Heart right ventricle (tissue), 16 donors: ENCODE measurements around the gene FYN. TPM values are rescaled to one million over a fixed set of nuclear protein-coding genes. Genes with fewer than 3 reads are reported as not detected.

Experiments used
- ATAC-seq, 8 donors: fragments of 200-7000 bp; cut with Tn5 transposase; one replicate each; pipeline ENCODE4 v1.9.1; 2020; ENCODE audit warnings: mild to moderate bottlenecking in 8 of 8, moderate library complexity in 8 of 8, moderate number of reproducible peaks in 1 of 8
- DNase-seq, 2 donors: peaks; one replicate each; pipeline ENCODE4 v3.0.0-alpha.2; 2020
- H3K27ac ChIP-seq, 10 donors: fragments of 200-600 bp; sonication (generic) in 2 of 10; one replicate each; pipeline versions ENCODE4 v1.5.0 to v1.8.0; 2020 to 2022; ENCODE audit warnings: mild to moderate bottlenecking in 3 of 10
- H3K27me3 ChIP-seq, 7 donors: fragments of 200-600 bp; one replicate each; pipeline ENCODE4 v1.8.0; 2021 to 2022; ENCODE audit warnings: mild to moderate bottlenecking in 2 of 7
- H3K36me3 ChIP-seq, 9 donors: fragments of 200-600 bp; sonication (generic) in 1 of 9; one replicate each; pipeline versions ENCODE4 v1.5.0 to v1.8.0; 2020 to 2022; ENCODE audit warnings: mild to moderate bottlenecking in 2 of 9
- H3K4me1 ChIP-seq, 9 donors: fragments of 200-600 bp; sonication (generic) in 1 of 9; one replicate each; pipeline versions ENCODE4 v1.5.0 to v1.8.0; 2020 to 2022; ENCODE audit warnings: mild to moderate bottlenecking in 4 of 9
- H3K4me3 ChIP-seq, 10 donors: fragments of 200-600 bp; sonication (generic) in 2 of 10; one replicate each; pipeline versions ENCODE4 v1.5.0 to v1.8.0; 2020 to 2022; ENCODE audit warnings: mild to moderate bottlenecking in 7 of 10, moderate library complexity in 2 of 10
- H3K9me3 ChIP-seq, 11 donors: fragments of 200-600 bp in 10 of 11; sonication (generic) in 2 of 11; one replicate each; pipeline versions ENCODE4 v1.5.0 to v1.8.0; 2013 to 2022; ENCODE audit warnings: mild to moderate bottlenecking in 2 of 11, control low read depth in 1 of 11, moderate library complexity in 1 of 11
- CTCF ChIP-seq, 9 donors: fragments of 200-600 bp; sonication (generic) in 2 of 9; IDR thresholded peaks; one replicate each; pipeline versions ENCODE4 v1.5.0 to v1.8.0; 2021 to 2022; ENCODE audit warnings: antibody characterized with exemption in 9 of 9, mild to moderate bottlenecking in 5 of 9, moderate library complexity in 1 of 9
- WGBS, 2 donors: extraction: QIAGEN DNeasy Blood & Tissue Kit; methylation state at CpG; one replicate each; pipeline ENCODE4 v1.1.7; 2013; ENCODE audit warnings: inconsistent platforms in 1 of 2; 5-methylcytosine and 5-hydroxymethylcytosine counted together
- intact Hi-C, 10 donors: fragments of 100-400 bp; cut with DNase I; formaldehyde crosslinking; loops; one replicate each; pipeline versions ENCODE4 v1.11.1 to v1.14.2; 2022
- polyA plus RNA-seq, 2 donors: library from polyadenylated mRNA; stranded (reverse); fragments of 200-250 nt; gene quantifications; one replicate each; pipeline ENCODE4 v1.2.3, GENCODE V29; 2013
- total RNA-seq, 10 donors: library from RNA; stranded (reverse); fragmentation: NEBNext Ultra II Directional in 3 of 10; extraction: Animal tissue kit (Norgen Biotek cat#: 25700) in 3 of 10; gene quantifications; one replicate each; pipeline versions ENCODE4 v1.2.1 to v1.2.4, GENCODE V29; 2021 to 2023
- donor health status: Arrhythmogenic right ventricular cardiomyopathy.
- donor health status: ischemic (EF 13 %, LVEDD 7.1; RV severe dilation, severe dysfunction).
- donor health status: healthy with polysubstance abuse.
- donor health status: DM: no; HTN: yes; CAD: no.
- donor health status: DM: no; HTN: no; CAD: no.
- donor health status: ischemic (EF 25% LVEDD 6.9; RV normal size, moderate dysfunction).
- donor health status: ischemic (EF 25% LVEDD 5.7; RV mildly dilated, moderate dysfunction).
- donor health status: healthy.
- donor health status: DM: yes; HTN: yes; CAD: no.
- donor health status: Ischemic cardiomyopathy.
- donor health status: ischemic (EF 35%, LVEDD 5.7; RV mildly dilated, moderate dysfunction).
- donor health status: nonischemic (EF 11% LVEDD 7.7; RV severe dilation, severe dysfunction).
- donor health status: DM: yes; HTN: yes; CAD: no.
- donor health status: PGD.
- donor health status: ischemic (EF 29% LVEDD 5.4; RV normal size, mild dysfunction).
- donor health status: nonischemic (EF 23%, LVEDD 6.1; RV moderate dilation, normal function).

FYN gene
- total and polyA plus RNA-seq, 12 donors: 19.1 to 58.1 (median 42.2) TPM

- Histone ChIP-seq H3K36me3 (no peaks in the 10 kb centered on the region), H3K4me1 (peaks cover 0 to 16% (median 0%) of the 10 kb centered on the region in 9 donors), H3K27me3 (no peaks in the 10 kb centered on the region), H3K4me3 (no peak overlapping the region), H3K9me3 (no peaks in the 10 kb centered on the region), H3K27ac (no peak overlapping the region)
- no peak for TF ChIP-seq CTCF (IDR thresholded peaks at IDR 0.05)
- intact Hi-C loops: loop anchor here in 1 of 10 donors (10.0 kb wide), 1 partner anchor 171 kb away; no protein-coding TSS in a partner anchor
- DNase-seq: no peak
- 93 to 94% methylated on average over 3 of the region's 3 CpGs for WGBS, 2 donors
- no peak for ATAC-seq
These were observed 12.2 kb upstream of the FYN start for GRCh38 chr6:111885373-111886027.

- intact Hi-C loops: loop anchor here in 1 of 10 donors (10.0 kb wide), 1 partner anchor 169 kb away; no protein-coding TSS in a partner anchor
- no peak for TF ChIP-seq CTCF (IDR thresholded peaks at IDR 0.05)
- Histone ChIP-seq H3K36me3 (no peaks in the 10 kb centered on the region), H3K27me3 (no peaks in the 10 kb centered on the region), H3K4me3 (no peak overlapping the region), H3K27ac (no peak overlapping the region), H3K9me3 (no peaks in the 10 kb centered on the region), H3K4me1 (peaks cover 0 to 9% (median 0%) of the 10 kb centered on the region in 9 donors)
- WGBS, 2 donors: 97 to 100% methylated on average over 2 of the region's 2 CpGs
- no peak for DNase-seq
- no peak for ATAC-seq
These were observed 10.8 kb upstream of the FYN start for GRCh38 chr6:111884068-111884467.

- TF ChIP-seq CTCF (IDR thresholded peaks at IDR 0.05): no peak
- 87 to 89% methylated on average over 2 of the region's 2 CpGs for WGBS, 2 donors
- intact Hi-C loops: loop anchor here in 1 of 10 donors (10.0 kb wide), 1 partner anchor 166 kb away; no protein-coding TSS in a partner anchor
- H3K9me3 ChIP-seq: no peaks in the 10 kb centered on the region
- H3K27me3 ChIP-seq: no peaks in the 10 kb centered on the region
- H3K36me3 ChIP-seq: no peaks in the 10 kb centered on the region
- no peak overlapping the region for H3K27ac ChIP-seq
- no peaks in the 10 kb centered on the region for H3K4me1 ChIP-seq
- no peak overlapping the region for H3K4me3 ChIP-seq
- ATAC-seq (no peak), DNase-seq (no peak)
These were observed 7.1 kb upstream of the FYN start for GRCh38 chr6:111880181-111880888.

GRCh38 chr6:111875741-111876140, 2.5 kb upstream of the FYN start:
- Histone ChIP-seq H3K27ac (no peak overlapping the region), H3K36me3 (no peaks in the 10 kb centered on the region), H3K4me3 (no peak overlapping the region), H3K4me1 (peaks cover 0 to 22% (median 8%) of the 10 kb centered on the region in 9 donors), H3K27me3 (no peaks in the 10 kb centered on the region), H3K9me3 (no peaks in the 10 kb centered on the region)
- no peak for ATAC-seq
- 95% methylated on average over 4 of the region's 4 CpGs for WGBS, 2 donors
- no peak for DNase-seq
- no peak for TF ChIP-seq CTCF (IDR thresholded peaks at IDR 0.05)
- intact Hi-C loops: loop anchor here in 6 of 10 donors (10.0 kb wide), 4 partner anchors 119 to 161 kb away; no protein-coding TSS in a partner anchor
